NCI-H748 (cell line): ENCODE data around the gene SLC23A3.

Experiments used
- DNase-seq: peaks from one replicate; lab custom pipeline; 2025; ENCODE audit not compliant: unreplicated experiment; lab: John Stamatoyannopoulos, UW

The SLC23A3 gene, protein sequence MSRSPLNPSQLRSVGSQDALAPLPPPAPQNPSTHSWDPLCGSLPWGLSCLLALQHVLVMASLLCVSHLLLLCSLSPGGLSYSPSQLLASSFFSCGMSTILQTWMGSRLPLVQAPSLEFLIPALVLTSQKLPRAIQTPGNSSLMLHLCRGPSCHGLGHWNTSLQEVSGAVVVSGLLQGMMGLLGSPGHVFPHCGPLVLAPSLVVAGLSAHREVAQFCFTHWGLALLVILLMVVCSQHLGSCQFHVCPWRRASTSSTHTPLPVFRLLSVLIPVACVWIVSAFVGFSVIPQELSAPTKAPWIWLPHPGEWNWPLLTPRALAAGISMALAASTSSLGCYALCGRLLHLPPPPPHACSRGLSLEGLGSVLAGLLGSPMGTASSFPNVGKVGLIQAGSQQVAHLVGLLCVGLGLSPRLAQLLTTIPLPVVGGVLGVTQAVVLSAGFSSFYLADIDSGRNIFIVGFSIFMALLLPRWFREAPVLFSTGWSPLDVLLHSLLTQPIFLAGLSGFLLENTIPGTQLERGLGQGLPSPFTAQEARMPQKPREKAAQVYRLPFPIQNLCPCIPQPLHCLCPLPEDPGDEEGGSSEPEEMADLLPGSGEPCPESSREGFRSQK

DNA sequence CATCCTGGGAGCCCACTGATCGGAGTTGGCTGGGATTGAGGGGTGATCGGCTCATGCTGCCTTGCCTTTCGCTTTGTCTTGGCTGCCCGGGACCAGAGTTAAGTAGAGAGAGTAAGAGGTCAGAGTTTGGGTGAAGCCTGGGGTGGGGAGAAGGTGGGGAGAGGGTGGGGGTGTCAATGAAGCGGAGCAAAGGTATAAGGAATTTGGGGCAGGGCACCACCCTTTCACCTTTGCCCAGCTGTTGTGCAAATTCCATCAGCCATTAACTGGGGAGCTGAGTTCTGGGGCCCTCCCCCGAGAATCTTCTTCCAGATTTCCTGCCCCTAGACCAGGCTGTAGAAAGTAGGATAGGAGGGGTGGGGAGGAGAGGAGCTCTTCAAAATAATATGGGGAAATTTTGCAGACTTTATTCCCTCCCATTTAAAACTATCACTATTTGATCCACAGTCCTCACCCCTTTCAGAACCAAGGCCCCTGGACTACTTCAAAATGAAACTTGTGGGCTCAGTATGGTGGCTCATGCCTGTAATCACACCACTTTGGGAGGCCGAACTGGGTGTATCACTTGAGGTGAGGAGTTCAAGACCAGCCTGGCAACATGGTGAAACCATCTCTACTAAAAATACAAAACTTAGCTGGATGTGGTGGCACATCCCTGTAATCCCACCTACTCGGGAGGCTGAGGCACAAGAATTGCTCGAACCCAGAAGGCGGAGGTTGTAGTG is at the start of gene SLC23A3:
TSS of gene SLC23A3 (minus strand) at position 100 of the 725 bp plus-strand sequence. CDS start at position 55, 45 bp downstream.
- DNase-seq, result no peak

- peak; percentile 96 for DNase-seq
Observed at GRCh38 chr2:219218732-219219701, 49.2 kb upstream of the SLC23A3 start, which contains the start of gene ABCB6. TSS of gene ABCB6 (minus strand) at chr2:219218958. CDS start at chr2:219218673, 285 bp downstream.

- peak; percentile 84 for DNase-seq
Observed at GRCh38 chr2:219218217-219218731, 48.4 kb upstream of the SLC23A3 start.

- DNase-seq, result no peak
Observed at GRCh38 chr2:219216535-219216915, 46.7 kb upstream of the SLC23A3 start.

GRCh38 chr2:219215871-219216534 is 46.2 kb upstream of the SLC23A3 start:
- DNase-seq, result no peak

DNA sequence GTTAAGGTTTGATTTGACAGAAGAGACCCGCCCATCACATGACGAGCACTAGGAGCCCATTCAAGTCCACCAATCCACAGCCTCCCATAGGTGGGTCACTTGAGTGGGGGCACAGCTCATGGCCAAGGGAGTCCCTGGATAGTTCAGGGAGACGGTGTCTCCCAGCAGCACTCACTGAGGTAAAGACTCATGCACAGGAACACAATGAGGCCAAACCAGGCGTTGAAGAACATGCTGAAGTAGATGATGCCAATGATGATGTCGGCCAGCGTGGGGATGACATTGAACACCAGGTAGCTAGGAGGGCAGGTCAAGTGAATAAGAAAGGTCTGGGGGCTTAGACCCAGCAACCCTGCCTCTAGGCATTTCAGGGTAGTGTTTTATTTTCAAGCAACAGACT is 45.0 kb upstream of the SLC23A3 start:
- no peak for DNase-seq

DNA sequence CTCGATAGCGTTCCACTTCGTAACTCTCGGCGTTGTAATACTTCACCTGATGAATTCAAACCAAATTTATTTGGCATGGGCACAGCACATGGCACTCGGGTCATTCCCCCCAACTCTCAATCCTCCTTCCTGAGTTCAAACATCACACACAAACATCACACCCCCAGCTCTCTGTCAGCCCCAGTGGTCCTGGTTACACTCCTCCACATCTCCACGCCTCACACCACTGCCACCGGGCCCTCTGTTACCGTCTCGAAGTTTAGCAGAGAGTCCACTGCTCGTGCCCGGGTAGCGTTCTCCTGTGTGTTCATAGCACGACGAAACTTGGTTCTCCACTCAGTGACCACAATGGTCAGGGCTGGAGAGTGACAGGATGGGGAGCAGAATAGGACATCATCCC is 44.3 kb upstream of the SLC23A3 start:
- DNase-seq, result no peak

DNA sequence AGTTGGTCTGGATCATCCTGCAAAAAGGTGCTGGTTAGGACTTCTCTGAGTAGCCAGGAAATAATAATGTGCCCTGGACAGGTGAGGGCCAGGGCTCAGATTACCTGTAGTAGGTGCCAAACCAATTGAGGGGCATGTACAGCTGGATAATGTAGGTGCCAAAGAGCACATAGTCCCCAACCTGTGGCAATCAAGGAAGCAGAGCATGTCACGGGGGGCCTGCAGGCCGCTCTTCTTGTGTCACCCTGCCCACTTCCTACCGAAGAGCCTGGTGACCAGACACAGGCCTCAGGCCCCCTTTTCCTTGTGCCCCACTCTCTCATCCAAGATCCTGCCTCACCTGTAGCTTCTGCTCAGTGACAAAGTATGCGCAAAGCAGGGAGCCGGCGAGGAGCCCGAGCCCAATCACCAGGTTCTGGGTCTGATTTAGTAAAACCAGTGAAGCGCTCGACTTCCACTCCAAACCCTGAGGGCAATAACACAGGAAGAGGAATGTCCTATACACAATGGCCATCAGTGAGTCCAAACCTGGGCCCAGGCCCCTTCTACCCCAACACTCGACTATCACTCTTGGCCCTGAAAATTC is 43.8 kb upstream of the SLC23A3 start:
- DNase-seq, result no peak

DNA sequence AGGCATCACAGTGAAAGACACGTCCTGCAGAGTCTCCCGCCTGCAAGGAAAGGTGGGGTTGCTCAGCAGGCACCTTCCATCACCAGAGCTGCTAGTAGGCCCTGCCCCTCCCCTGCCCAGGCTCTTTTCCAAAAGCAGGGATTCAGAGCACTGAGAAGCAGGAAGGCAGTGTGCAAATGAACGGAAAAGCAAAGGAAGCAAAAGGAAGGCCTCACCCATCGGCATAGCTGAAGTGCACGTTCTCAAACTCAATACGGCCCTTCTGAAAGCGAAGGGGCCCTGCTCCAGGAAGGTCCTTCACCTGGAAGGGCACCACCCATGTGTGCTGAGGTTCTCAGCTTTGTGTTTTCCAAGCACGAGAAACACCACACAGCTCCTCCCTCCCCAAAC is 43.2 kb upstream of the SLC23A3 start:
- DNase-seq, result no peak

GRCh38 chr2:219210886-219211362 is 41.1 kb upstream of the SLC23A3 start:
- no peak for DNase-seq

DNA sequence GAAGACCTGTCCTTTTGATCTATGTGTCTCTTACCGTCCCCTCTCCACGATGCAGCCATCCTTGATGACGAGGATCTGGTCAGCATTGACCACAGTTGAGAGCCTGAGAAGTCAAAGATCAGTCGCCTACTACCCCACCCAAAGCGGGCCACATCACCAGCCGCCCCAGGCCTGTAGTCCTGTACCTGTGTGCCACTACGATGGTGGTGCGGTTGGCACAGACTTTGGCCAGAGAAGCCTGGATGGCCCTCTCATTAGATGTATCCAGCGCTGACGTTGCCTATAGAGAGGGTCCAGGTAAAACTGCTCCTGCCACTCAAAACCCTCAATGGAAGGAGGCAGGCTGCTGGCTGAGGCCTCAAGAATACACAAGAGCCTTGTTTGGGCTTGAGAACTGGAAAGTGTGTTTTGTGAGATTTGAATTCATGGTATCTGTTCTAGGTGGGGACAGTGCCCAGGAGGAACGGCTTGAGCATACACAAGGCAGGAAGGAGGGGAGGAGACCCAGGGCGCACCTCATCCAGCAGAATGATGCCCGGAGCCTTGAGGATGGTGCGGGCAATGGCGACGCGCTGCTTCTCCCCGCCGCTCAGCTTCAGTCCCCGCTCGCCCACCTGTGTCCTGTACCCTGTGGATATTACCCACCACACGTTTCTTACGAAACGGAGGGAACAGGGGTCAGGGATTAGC is 40.5 kb upstream of the SLC23A3 start:
- DNase-seq, result no peak

DNA sequence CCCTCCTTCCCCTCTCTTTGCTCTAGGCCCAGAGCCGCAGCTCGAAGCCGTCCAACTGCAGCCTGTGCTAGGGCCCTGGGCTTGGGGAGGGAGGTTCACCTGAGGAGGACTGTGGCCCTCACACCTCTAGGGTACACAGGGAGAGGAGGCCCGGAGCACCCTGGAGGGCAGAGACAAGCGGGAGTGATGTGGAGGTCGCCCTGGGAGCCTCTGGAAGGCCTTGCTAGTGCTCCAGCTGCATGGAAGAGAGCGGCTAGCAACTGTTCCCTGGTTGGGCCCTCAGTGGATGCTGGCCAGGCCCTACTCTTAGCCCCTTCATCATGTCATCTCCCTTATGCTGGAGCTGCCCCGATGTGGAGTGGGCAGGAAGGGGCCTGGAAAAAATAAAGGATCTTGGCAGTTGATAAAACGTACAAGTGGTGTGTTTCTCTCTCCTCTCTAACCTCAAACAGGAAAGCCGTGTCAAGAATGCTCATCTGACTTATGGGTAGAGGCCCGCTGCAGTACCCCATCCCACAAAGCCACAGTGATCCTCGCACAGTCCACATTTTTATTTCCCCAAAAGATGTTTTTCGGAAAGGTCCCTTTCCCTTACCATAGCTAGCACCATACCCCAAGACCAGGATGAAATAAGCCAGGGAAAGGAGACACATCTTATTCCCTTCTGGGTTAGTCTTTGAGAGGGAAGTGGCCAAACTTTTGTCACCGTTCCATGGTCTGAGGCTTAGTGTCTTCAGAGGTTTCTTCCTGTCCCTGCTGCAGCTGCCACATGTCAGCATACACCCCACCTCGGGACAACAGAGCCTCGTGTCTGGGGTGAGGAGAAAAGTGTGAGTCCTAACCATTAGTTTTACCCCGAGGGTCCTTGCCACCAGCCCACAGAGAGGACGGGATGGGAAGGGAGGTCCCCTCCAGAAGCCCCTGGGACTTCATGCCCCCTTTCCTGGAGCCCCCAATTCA is 39.7 kb upstream of the SLC23A3 start:
- no peak for DNase-seq

DNA sequence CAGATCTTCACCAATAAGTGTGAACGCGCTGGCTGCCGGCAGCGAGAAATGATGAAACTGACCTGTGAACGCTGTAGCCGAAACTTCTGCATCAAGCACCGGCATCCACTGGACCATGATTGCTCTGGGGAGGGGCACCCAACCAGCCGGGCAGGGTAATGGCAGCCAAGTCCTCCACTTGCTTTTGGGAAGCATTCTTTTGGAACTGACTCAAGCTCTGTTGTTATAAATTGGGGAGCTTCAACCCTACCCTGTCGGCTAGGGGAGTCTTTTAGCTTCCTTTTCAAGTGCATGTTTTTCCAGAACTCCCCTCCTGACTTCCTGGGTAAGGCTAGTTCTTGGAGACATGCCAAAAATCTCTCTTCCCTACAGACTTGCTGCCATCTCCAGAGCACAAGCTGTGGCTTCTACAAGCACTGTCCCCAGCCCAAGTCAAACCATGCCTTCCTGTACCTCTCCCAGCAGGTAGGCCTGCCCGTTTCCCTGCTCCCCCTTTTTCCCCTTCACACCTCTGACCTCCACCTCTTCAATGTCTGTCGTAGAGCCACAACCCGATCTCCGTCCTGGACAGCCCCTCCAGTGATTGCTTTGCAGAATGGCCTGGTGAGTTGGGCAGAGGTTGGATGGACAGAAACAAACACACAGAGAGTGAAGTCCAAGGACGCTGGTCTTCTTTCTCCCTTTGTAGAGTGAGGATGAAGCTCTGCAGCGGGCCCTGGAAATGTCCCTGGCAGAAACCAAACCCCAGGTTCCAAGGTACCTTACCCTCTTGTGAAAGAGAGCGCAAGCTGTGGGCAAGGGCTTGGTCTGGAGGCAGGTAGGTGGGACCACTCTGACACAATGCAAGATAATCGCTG is 38.3 kb upstream of the SLC23A3 start:
- no peak for DNase-seq

GRCh38 chr2:219207134-219207883 is 37.5 kb upstream of the SLC23A3 start:
- DNase-seq, result no peak

DNA sequence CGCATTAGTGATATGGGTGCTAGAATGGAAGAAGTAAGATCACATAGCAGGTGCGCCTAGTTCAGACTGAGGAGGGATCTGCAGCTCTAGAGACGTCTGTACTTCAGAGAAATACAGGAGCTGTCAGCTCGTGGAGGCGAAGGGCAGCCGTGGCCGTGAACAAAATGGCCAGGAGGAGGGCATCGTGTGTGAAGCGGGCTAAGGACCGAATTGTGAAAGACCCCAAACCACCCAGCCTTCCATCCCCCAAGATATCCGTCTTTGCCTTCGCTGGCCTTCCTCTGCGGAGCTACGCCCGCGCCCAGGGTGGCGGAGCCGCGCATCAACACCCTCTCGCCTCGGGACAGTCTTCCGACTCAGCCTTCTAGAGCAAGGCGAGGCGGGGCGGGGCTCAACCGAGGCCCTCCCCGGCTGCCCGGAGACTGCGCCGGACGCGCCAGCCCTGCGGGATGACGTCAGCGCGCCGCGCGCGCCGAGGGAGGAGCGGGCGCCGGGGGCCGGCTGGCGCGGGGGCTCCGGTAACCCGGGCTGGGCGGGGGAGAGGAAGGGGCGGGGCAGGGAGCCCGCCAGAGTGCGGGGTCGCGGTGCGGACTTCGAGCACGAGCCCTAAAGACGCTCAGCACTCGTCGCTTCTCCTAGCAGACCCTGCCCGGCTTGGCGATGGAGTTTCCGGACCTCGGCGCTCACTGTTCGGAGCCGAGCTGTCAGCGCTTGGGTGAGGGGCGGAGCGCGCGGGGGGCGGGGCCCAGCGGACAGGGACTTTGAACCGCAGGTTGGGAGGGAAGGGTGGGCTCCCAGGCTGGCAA is 36.7 kb upstream of the SLC23A3 start, which contains the start of gene ZFAND2B:
TSS of gene ZFAND2B (plus strand) at position 455 of the 806 bp plus-strand sequence. CDS start at position 661, 206 bp downstream.
- DNase-seq, result peak; percentile 94
